Hepatocyte (in vitro differentiated cells): Measurements from ENCODE around the gene ETV6. TPM values are rescaled to one million over a fixed set of nuclear protein-coding genes. Genes with fewer than 3 reads are reported as not detected.

Source experiments
- DNase-seq: peaks from one replicate; pipeline ENCODE4 v3.0.0-alpha.2; 2016; ENCODE audit warnings: low spot score
- H2AFZ ChIP-seq: fragments of 200-600 bp; sonication (generic); 2 replicates; pipeline ENCODE4 v1.6.0; 2016; ENCODE audit warnings: antibody characterized with exemption, mild to moderate bottlenecking
- H3K27ac ChIP-seq: fragments of 200-600 bp; sonication (generic); 2 replicates; pipeline ENCODE4 v1.5.1; 2016; ENCODE audit warnings: mild to moderate bottlenecking
- H3K27me3 ChIP-seq: fragments of 200-600 bp; sonication (generic); 2 replicates; pipeline ENCODE4 v1.6.1; 2016
- H3K36me3 ChIP-seq: fragments of 200-600 bp; sonication (generic); replicated peaks from 2 replicates; pipeline ENCODE4 v1.5.1; 2016; ENCODE audit warnings: low read depth; ENCODE audit not compliant: insufficient read depth
- H3K4me1 ChIP-seq: fragments of 200-600 bp; sonication (generic); 2 replicates; pipeline ENCODE4 v1.5.1; 2016; ENCODE audit warnings: mild to moderate bottlenecking, moderate library complexity; ENCODE audit not compliant: insufficient read depth
- H3K4me2 ChIP-seq: fragments of 200-600 bp; sonication (generic); 2 replicates; pipeline ENCODE4 v1.6.0; 2016
- H3K4me3 ChIP-seq: fragments of 200-600 bp; sonication (generic); 2 replicates; pipeline ENCODE4 v1.5.1; 2016; ENCODE audit warnings: mild to moderate bottlenecking
- H3K79me2 ChIP-seq: fragments of 200-600 bp; sonication (generic); 2 replicates; pipeline ENCODE4 v1.6.0; 2017; ENCODE audit warnings: mild to moderate bottlenecking
- H3K9me2 ChIP-seq: fragments of 200-600 bp; sonication (generic); replicated peaks from 2 replicates; pipeline ENCODE4 v1.6.0; 2017; ENCODE audit warnings: mild to moderate bottlenecking; ENCODE audit not compliant: insufficient read depth
- H3K9me3 ChIP-seq: fragments of 200-600 bp; sonication (generic); 2 replicates; pipeline ENCODE4 v1.5.1; 2016; ENCODE audit warnings: low read depth, mild to moderate bottlenecking
- H4K20me1 ChIP-seq: fragments of 200-600 bp; sonication (generic); 2 replicates; pipeline ENCODE4 v1.6.0; 2016; ENCODE audit warnings: mild to moderate bottlenecking; ENCODE audit not compliant: insufficient read depth, poor library complexity, severe bottlenecking
- EZH2 ChIP-seq: fragments of 200-600 bp; sonication (generic); IDR thresholded peaks from 2 replicates; pipeline ENCODE4 v1.6.1; 2016; ENCODE audit warnings: antibody characterized with exemption, mild to moderate bottlenecking, borderline replicate concordance
- EZH2phosphoT487 ChIP-seq: fragments of 200-600 bp; sonication (generic); IDR thresholded peaks from one replicate; pipeline ENCODE4 v1.6.1; 2018; ENCODE audit warnings: antibody characterized with exemption, mild to moderate bottlenecking, low read depth, moderate library complexity; ENCODE audit not compliant: unreplicated experiment, severe bottlenecking
- WGBS: methylation state at CpG from one replicate; pipeline ENCODE4 v1.1.6; 2016; ENCODE audit warnings: low lambda C conversion rate; ENCODE audit errors: missing lambda C conversion rate; 5-methylcytosine and 5-hydroxymethylcytosine counted together
- polyA plus RNA-seq: library from polyadenylated mRNA; unstranded; fragments of >200 nt; fragmentation: Nextera tagmentation; extraction: Ambion mirVana; gene quantifications from 2 replicates; pipeline ENCODE4 v1.2.1, GENCODE V29; 2016
- total RNA-seq: library from RNA; depleted of rRNA; stranded (reverse); fragments of >200 nt; gene quantifications from 2 replicates; pipeline ENCODE4 v1.2.3, GENCODE V29; 2014
- TF ChIP-seq, protein P1 (sequence below): fragments of 200-600 bp; sonication (generic); IDR thresholded peaks from 2 replicates; pipeline ENCODE4 v1.5.1; 2016; ENCODE audit warnings: antibody characterized with exemption, mild to moderate bottlenecking; ENCODE audit not compliant: poor library complexity

Gene ETV6
- total and polyA plus RNA-seq, 2 experiments from 2014 or later: 8.0 to 9.7 TPM

DNA sequence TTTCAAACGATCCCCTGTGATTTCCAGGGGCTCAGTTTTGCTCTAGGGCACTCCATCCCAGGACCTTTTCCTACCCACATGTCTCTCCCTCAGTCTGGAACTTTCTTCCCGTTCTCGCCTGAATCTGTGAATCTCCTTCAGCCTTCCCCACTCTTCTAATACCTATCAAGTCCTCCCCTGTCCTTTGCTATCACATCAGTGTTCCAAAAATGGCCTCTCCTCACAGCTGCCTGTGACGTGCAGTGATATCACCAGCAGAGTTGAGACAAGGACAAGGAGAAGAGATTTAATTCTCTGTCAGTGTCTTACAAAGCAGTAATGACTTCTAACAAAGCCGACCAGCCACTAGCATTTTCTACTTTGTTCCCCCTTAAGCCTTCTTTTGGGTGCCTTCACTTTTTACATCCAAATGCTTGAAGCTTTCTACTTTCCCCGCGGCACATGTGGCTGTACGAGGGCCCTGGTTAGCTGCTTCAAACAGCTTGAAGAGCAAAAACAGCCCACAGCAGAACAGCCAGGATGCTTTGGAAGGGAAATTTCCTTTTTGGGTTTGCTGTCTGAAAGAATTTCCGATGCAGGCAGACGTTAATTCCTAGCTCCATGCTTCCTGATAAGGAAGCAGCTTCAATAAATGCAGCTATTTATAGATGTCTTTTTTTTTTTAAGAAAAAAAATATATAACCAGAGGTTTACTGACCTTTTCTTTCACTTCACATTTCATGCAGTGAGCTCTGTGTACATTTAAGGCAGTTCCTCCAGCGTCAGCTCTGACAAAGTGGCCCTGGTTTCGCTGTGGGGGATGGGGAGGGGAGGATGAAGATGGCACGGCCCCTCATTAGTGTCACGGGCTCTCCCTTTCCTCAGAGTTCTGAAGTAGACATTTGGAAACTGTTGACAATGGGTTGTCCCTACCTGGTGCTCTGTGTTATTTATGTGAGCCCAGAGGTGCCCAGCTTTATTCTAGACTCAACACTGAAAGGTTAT lies 109.3 kb downstream of the ETV6 start:
- H3K4me1 ChIP-seq: peaks cover 8% of the 10 kb centered on the region
- TF ChIP-seq EZH2: no peak
- TF ChIP-seq EZH2phosphoT487: no peak
- TF ChIP-seq, protein P1, sequence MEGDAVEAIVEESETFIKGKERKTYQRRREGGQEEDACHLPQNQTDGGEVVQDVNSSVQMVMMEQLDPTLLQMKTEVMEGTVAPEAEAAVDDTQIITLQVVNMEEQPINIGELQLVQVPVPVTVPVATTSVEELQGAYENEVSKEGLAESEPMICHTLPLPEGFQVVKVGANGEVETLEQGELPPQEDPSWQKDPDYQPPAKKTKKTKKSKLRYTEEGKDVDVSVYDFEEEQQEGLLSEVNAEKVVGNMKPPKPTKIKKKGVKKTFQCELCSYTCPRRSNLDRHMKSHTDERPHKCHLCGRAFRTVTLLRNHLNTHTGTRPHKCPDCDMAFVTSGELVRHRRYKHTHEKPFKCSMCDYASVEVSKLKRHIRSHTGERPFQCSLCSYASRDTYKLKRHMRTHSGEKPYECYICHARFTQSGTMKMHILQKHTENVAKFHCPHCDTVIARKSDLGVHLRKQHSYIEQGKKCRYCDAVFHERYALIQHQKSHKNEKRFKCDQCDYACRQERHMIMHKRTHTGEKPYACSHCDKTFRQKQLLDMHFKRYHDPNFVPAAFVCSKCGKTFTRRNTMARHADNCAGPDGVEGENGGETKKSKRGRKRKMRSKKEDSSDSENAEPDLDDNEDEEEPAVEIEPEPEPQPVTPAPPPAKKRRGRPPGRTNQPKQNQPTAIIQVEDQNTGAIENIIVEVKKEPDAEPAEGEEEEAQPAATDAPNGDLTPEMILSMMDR: no peak
- peak overlapping the region; percentile 39 for H3K4me2 ChIP-seq
- DNase-seq: no peak
- no peaks in the 10 kb centered on the region for H3K9me3 ChIP-seq
- H3K27ac ChIP-seq: peak overlapping the region; percentile 80
- H3K79me2 ChIP-seq: peaks cover 9% of the 10 kb centered on the region
- no peak overlapping the region for H2AFZ ChIP-seq
- no peaks in the 10 kb centered on the region for H3K27me3 ChIP-seq
- H3K4me3 ChIP-seq: no peak overlapping the region
- 53% methylated on average over 14 of the region's 14 CpGs for WGBS
- no peaks in the 10 kb centered on the region for H3K36me3 ChIP-seq
- no peaks in the 10 kb centered on the region for H4K20me1 ChIP-seq
- H3K9me2 ChIP-seq: no peaks in the 10 kb centered on the region

DNA sequence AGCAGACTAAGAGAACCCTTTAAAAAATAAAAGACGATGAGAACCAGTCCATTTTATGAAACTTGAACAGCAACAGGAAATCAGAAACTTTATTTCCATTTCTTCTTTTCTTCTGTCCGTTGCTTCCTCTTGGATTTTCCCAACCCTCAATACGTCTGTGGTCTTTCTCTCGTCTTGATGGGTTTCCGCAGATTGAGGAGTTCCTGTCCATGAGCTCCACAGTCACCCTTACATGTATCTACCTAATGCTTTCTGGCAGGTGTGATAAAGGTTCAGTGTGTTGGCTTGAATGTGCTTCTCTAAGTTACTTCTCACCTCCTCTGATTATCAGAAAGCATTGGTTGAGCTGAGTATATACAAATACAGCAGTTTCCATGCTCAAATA lies 110.0 kb downstream of the ETV6 start:
- Histone ChIP-seq H2AFZ (no peak overlapping the region), H4K20me1 (no peaks in the 10 kb centered on the region), H3K4me3 (no peak overlapping the region), H3K4me2 (peak overlapping the region; percentile 39), H3K9me3 (no peaks in the 10 kb centered on the region), H3K9me2 (no peaks in the 10 kb centered on the region), H3K27me3 (no peaks in the 10 kb centered on the region), H3K36me3 (no peaks in the 10 kb centered on the region), H3K27ac (peak overlapping the region; percentile 80), H3K4me1 (peaks cover 8% of the 10 kb centered on the region), H3K79me2 (peaks cover 9% of the 10 kb centered on the region)
- no peak for TF ChIP-seq EZH2phosphoT487
- TF ChIP-seq, protein P1: no peak
- TF ChIP-seq EZH2: no peak
- no peak for DNase-seq
- 91% methylated on average over 5 of the region's 5 CpGs for WGBS

DNA sequence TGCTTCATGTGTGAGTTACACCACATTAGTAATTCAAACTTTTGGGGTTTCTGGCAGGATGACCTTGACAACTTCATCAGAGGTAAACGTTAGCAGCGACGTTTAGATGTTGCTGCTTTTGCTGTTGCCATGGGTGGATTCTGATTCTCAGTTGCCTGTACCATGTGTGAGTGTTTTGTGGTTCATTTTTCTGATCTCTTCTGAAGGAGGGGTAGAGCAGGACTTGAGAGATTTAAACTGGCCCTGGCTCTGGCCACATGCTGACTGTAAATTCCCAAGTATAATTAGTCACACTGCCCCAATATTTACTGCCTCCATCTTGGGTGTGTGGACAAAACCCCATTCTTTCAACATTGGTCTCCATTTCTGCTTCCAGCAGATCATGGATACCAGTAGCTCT lies 110.4 kb downstream of the ETV6 start:
- H4K20me1 ChIP-seq: no peaks in the 10 kb centered on the region
- H3K79me2 ChIP-seq: peaks cover 9% of the 10 kb centered on the region
- TF ChIP-seq EZH2 (no peak), EZH2phosphoT487 (no peak)
- TF ChIP-seq, protein P1: no peak
- no peaks in the 10 kb centered on the region for H3K27me3 ChIP-seq
- H3K4me3 ChIP-seq: no peak overlapping the region
- H3K4me1 ChIP-seq: peaks cover 8% of the 10 kb centered on the region
- no peak overlapping the region for H2AFZ ChIP-seq
- H3K9me2 ChIP-seq: no peaks in the 10 kb centered on the region
- H3K36me3 ChIP-seq: no peaks in the 10 kb centered on the region
- no peaks in the 10 kb centered on the region for H3K9me3 ChIP-seq
- H3K4me2 ChIP-seq: no peak overlapping the region
- DNase-seq: no peak
- 89% methylated on average over 3 of the region's 3 CpGs for WGBS
- H3K27ac ChIP-seq: peak overlapping the region; percentile 80
